IMR-90 (cell line): ENCODE data around the gene ZNF497. TPM values are rescaled to one million over a fixed set of nuclear protein-coding genes. Genes with fewer than 3 reads are reported as not detected.
A peak's percentile ranks its signal among the peaks of the same experiment; 100 is the strongest.

Experiments used
- ATAC-seq: fragments of 200-7000 bp; cut with Tn5 transposase; 2 replicates; pipeline ENCODE4 v1.9.1; 2020; ENCODE audit warnings: low read depth, mild to moderate bottlenecking, moderate library complexity
- BruUV-seq: library from RNA; stranded (reverse); fragments of 400-500 nt; replicated peaks from 2 replicates; lab custom pipeline; 2021; lab: Mats Ljungman, UMichigan
- CTCF ChIA-PET: fragments of 300-600 bp; formaldehyde crosslinking; extraction: SDS; loops from one replicate; lab custom pipeline; 2021; ENCODE audit warnings: antibody characterized with exemption; lab: Yijun Ruan, JAX
- POLR2A ChIA-PET: fragments of 300-600 bp; sonication (Branson Sonifier 250); formaldehyde crosslinking; loops from one replicate; lab custom pipeline; 2022; ENCODE audit warnings: antibody characterized with exemption; ENCODE audit not compliant: unreplicated experiment; lab: Charles Lee
- DNase-seq: peaks from one replicate; pipeline ENCODE4 v3.0.0; 2013
- H2AFZ ChIP-seq: replicated peaks from 2 replicates; pipeline ENCODE3; 2013; ENCODE audit warnings: low read length, mild to moderate bottlenecking; ENCODE audit not compliant: poor library complexity
- H2AK5ac ChIP-seq: 2 replicates; pipeline ENCODE4 v1.6.1; 2013; ENCODE audit warnings: low read depth, low read length, inconsistent platforms
- H2AK9ac ChIP-seq: replicated peaks from 2 replicates; pipeline ENCODE3; 2013; ENCODE audit warnings: mild to moderate bottlenecking, low read depth, low read length, moderate library complexity; ENCODE audit not compliant: poor library complexity
- H2BK120ac ChIP-seq: 2 replicates; pipeline ENCODE4 v1.6.1; 2013; ENCODE audit warnings: low read depth, low read length, inconsistent platforms
- H2BK15ac ChIP-seq: 3 replicates; pipeline ENCODE4 v1.6.1; 2013; ENCODE audit warnings: low read depth, low read length, inconsistent platforms
- H2BK20ac ChIP-seq: 2 replicates; pipeline ENCODE4 v1.6.1; 2013; ENCODE audit warnings: low read depth, mild to moderate bottlenecking, inconsistent platforms, low read length, moderate library complexity
- H2BK5ac ChIP-seq: 2 replicates; pipeline ENCODE4 v1.6.1; 2013; ENCODE audit warnings: mild to moderate bottlenecking, low read depth, low read length, inconsistent platforms; ENCODE audit not compliant: poor library complexity, severe bottlenecking
- H3K14ac ChIP-seq: replicated peaks from 2 replicates; pipeline ENCODE4 v1.6.1; 2013; ENCODE audit warnings: low read depth, low read length, inconsistent platforms
- H3K18ac ChIP-seq: 2 replicates; pipeline ENCODE4 v1.6.1; 2013; ENCODE audit warnings: low read depth, low read length, control low read depth
- H3K23ac ChIP-seq: 2 replicates; pipeline ENCODE4 v1.6.1; 2013; ENCODE audit warnings: low read depth, low read length, inconsistent platforms
- H3K27ac ChIP-seq: 2 replicates; pipeline ENCODE4 v1.5.1; 2013; ENCODE audit warnings: mild to moderate bottlenecking, control low read depth, low read length; ENCODE audit not compliant: insufficient read depth
- H3K27me3 ChIP-seq: 2 replicates; pipeline ENCODE4 v1.6.1; 2013; ENCODE audit warnings: low read length; ENCODE audit not compliant: control insufficient read depth, insufficient read depth
- H3K36me3 ChIP-seq: 2 replicates; pipeline ENCODE4 v1.6.1; 2013; ENCODE audit warnings: low read length, mixed read lengths; ENCODE audit not compliant: control insufficient read depth, insufficient read depth
- H3K4ac ChIP-seq: 2 replicates; pipeline ENCODE4 v1.6.1; 2013; ENCODE audit warnings: low read depth, low read length, inconsistent platforms
- H3K4me1 ChIP-seq: 2 replicates; pipeline ENCODE4 v1.6.1; 2013; ENCODE audit warnings: low read length, mixed read lengths; ENCODE audit not compliant: control insufficient read depth, insufficient read depth
- H3K4me2 ChIP-seq: 2 replicates; pipeline ENCODE4 v1.6.1; 2013; ENCODE audit warnings: low read depth, mild to moderate bottlenecking, control low read depth, low read length, moderate library complexity
- H3K4me3 ChIP-seq: 2 replicates; pipeline ENCODE4 v1.5.1; 2013; ENCODE audit warnings: low read depth, mild to moderate bottlenecking, control low read depth, low read length, moderate library complexity; ENCODE audit not compliant: insufficient read depth
- H3K56ac ChIP-seq: 2 replicates; pipeline ENCODE4 v1.6.1; 2013; ENCODE audit warnings: low read length, inconsistent platforms; ENCODE audit not compliant: insufficient read depth; ENCODE audit errors: extremely low read depth
- H3K79me1 ChIP-seq, 2 experiments: 2 replicates each; pipeline ENCODE4 v1.6.1; 2013; ENCODE audit warnings: low read length in 2 of 2, inconsistent platforms in 1 of 2, low read depth in 1 of 2
- H3K9ac ChIP-seq: 2 replicates; pipeline ENCODE4 v1.6.1; 2013; ENCODE audit warnings: low read depth, low read length, control low read depth
- H3K9me1 ChIP-seq: 2 replicates; pipeline ENCODE4 v1.6.1; 2013; ENCODE audit warnings: low read length, inconsistent platforms; ENCODE audit not compliant: insufficient read depth
- H3K9me3 ChIP-seq: 2 replicates; pipeline ENCODE4 v1.6.1; 2013; ENCODE audit warnings: low read length; ENCODE audit not compliant: control insufficient read depth, insufficient read depth
- H4K20me1 ChIP-seq: 2 replicates; pipeline ENCODE4 v1.6.1; 2013; ENCODE audit warnings: low read length, inconsistent platforms; ENCODE audit not compliant: insufficient read depth
- H4K5ac ChIP-seq: 2 replicates; pipeline ENCODE4 v1.6.1; 2013; ENCODE audit warnings: mild to moderate bottlenecking, low read depth, low read length, control low read depth
- H4K8ac ChIP-seq, 2 experiments: 2 replicates each; pipeline ENCODE4 v1.6.1; 2013; ENCODE audit warnings: low read depth in 2 of 2, low read length in 2 of 2, control low read depth in 1 of 2, inconsistent platforms in 1 of 2
- H4K91ac ChIP-seq: 2 replicates; pipeline ENCODE4 v1.6.1; 2013; ENCODE audit warnings: low read depth, low read length, inconsistent platforms; ENCODE audit not compliant: insufficient read depth
- BHLHE40 ChIP-seq: fragments of 150-350 bp; IDR thresholded peaks from 2 replicates; pipeline ENCODE4 v1.6.1; 2016; ENCODE audit warnings: mild to moderate bottlenecking, low read depth, low read length
- CEBPB ChIP-seq: IDR thresholded peaks from 2 replicates; pipeline ENCODE4 v1.6.1; 2012; ENCODE audit warnings: low read depth, low read length, improper control_type of control experiment
- CHD1 ChIP-seq: IDR thresholded peaks from 2 replicates; pipeline ENCODE4 v1.6.1; 2012; ENCODE audit warnings: low read depth, low read length, improper control_type of control experiment
- FOS ChIP-seq: fragments of 150-350 bp; IDR thresholded peaks from 2 replicates; pipeline ENCODE4 v1.6.1; 2016; ENCODE audit warnings: low read depth, low read length
- MXI1 ChIP-seq: IDR thresholded peaks from 2 replicates; pipeline ENCODE4 v1.6.1; 2012; ENCODE audit warnings: low read depth, mild to moderate bottlenecking, low read length, moderate library complexity, borderline replicate concordance
- RFX5 ChIP-seq: IDR thresholded peaks from 2 replicates; pipeline ENCODE4 v1.8.0; 2012; ENCODE audit warnings: low read depth, mild to moderate bottlenecking, low read length, moderate library complexity
- USF2 ChIP-seq: fragments of 150-350 bp; IDR thresholded peaks from 2 replicates; pipeline ENCODE4 v1.6.1; 2017; ENCODE audit warnings: mild to moderate bottlenecking, antibody characterized with exemption, low read length, low read depth
- WGBS, 2 experiments: methylation state at CpG; one replicate each; pipeline versions ENCODE4 v1.1.5 to v1.1.7; 2013; ENCODE audit warnings: missing lambda C conversion rate in 2 of 2; ENCODE audit not compliant: insufficient read length in 1 of 2; ENCODE audit errors: extremely low coverage in 2 of 2; 5-methylcytosine and 5-hydroxymethylcytosine counted together
- dilution Hi-C: fragments of 300-500 bp; cut with HindIII; formaldehyde crosslinking; loops from one replicate; pipeline ENCODE4 v1.14.3; 2018; ENCODE audit warnings: low sequenced_read_pairs; ENCODE audit not compliant: unreplicated experiment
- in situ Hi-C: fragments of 300-500 bp; cut with MboI; formaldehyde crosslinking; loops from 3 replicates; pipeline ENCODE4 v1.14.3; 2019; ENCODE audit warnings: low sequenced_read_pairs, inconsistent platforms, mixed read lengths
- intact Hi-C: fragments of 100-400 bp; cut with micrococcal nuclease; formaldehyde crosslinking; loops from 2 replicates; pipeline ENCODE4 v1.10.0; 2022
- polyA plus RNA-seq, 3 experiments: library from polyadenylated mRNA; depleted of rRNA; stranded (reverse); fragments of >200 nt; gene quantifications; 2 replicates each; pipeline ENCODE4 v1.2.3, GENCODE V29; 2012; ENCODE audit warnings: low replicate concordance in 1 of 3
- total RNA-seq: library from RNA; depleted of rRNA; stranded (reverse); fragments of >200 nt; gene quantifications from 2 replicates; pipeline ENCODE4 v1.2.3, GENCODE V29; 2012

The ZNF497 gene
- total and polyA plus RNA-seq, 2 of the 4 experiments (the other 2 are of a cell fraction): 0.18 to 0.24 TPM

GRCh38 chr19:58325311-58326022 is 37.1 kb downstream of the ZNF497 start:
- H3K4me3 ChIP-seq: peak overlapping the region; percentile 32
- 92% methylated on average over 2 of the region's 6 CpGs; no CpG with 5 or more reads in 1 of the 2 experiments for WGBS, 2 experiments
- H3K9me3 ChIP-seq: no peaks in the 10 kb centered on the region
- no peak for ATAC-seq
- peak overlapping the region; percentile 47 for H3K9ac ChIP-seq
- H4K5ac ChIP-seq: no peak overlapping the region
- no peak overlapping the region for H3K27ac ChIP-seq
- H3K14ac ChIP-seq: no peak overlapping the region
- no peak overlapping the region for H2BK5ac ChIP-seq
- H3K79me1 ChIP-seq: peaks cover 25 to 67% of the 10 kb centered on the region in 2 experiments
- 0 out of 2 replicates have a peak overlapping the region, but pooled peaks have one; percentile 5 for H2AK5ac ChIP-seq
- H3K18ac ChIP-seq: no peak overlapping the region
- peak overlapping the region; percentile 87 for H3K4me2 ChIP-seq
- TF ChIP-seq FOS (0 out of 2 replicates have a peak, but pooled peaks have one; percentile 10), CEBPB (no peak), RFX5 (no peak), MXI1 (no peak), CHD1 (no peak), BHLHE40 (no peak), USF2 (no peak)
- dilution Hi-C loops (no loop called here), in situ Hi-C loops (no loop called here), intact Hi-C loops (loop anchor here (2.0 kb wide), 1 partner anchor 21 kb away; no protein-coding TSS in a partner anchor)
- CTCF ChIA-PET: no interaction called here
- peaks cover 11% of the 10 kb centered on the region for H3K9me1 ChIP-seq
- H4K91ac ChIP-seq: no peak overlapping the region
- no peak overlapping the region for H3K4ac ChIP-seq
- H2AFZ ChIP-seq: no peak overlapping the region
- peak overlapping the region; percentile 44 for H2AK9ac ChIP-seq
- POLR2A ChIA-PET: no interaction called here
- no peak overlapping the region for H2BK20ac ChIP-seq
- H2BK15ac ChIP-seq: no peak overlapping the region
- H4K8ac ChIP-seq: no peak overlapping the region
- H3K27me3 ChIP-seq: no peaks in the 10 kb centered on the region
- peak overlapping the region; percentile 52; the same call in 1 of the 2 replicates for H3K23ac ChIP-seq
- no peak overlapping the region for H3K56ac ChIP-seq
- no peak overlapping the region for H2BK120ac ChIP-seq
- peak; percentile 57 for DNase-seq
- peaks cover under 1% of the 10 kb centered on the region; the same call in 1 of the 2 replicates for H4K20me1 ChIP-seq
- no TSS peak for BruUV-seq
- H3K4me1 ChIP-seq: peaks cover 2% of the 10 kb centered on the region; the same call in 1 of the 2 replicates
- H3K36me3 ChIP-seq: peaks cover 2% of the 10 kb centered on the region; the same call in 1 of the 2 replicates
